GM23338 (cell line): Measurements from ENCODE around the gene CPNE4.

Source experiments
- CREB1 ChIP-seq: fragments of 250-450 bp; sonication (Bioruptor Pico); IDR thresholded peaks from 2 replicates; pipeline ENCODE4 v1.5.0; 2020; ENCODE audit warnings: low read depth, mild to moderate bottlenecking, moderate library complexity
- CTCF ChIP-seq, 2 experiments: fragments of 200-600 bp in 1 of 2; sonication (generic) in 1 of 2; conservative IDR thresholded peaks; 2 replicates each; pipeline versions ENCODE4 v1.5.1 to v1.6.1; 2016 to 2017; ENCODE audit warnings: antibody characterized with exemption in 2 of 2, low read depth in 2 of 2, mild to moderate bottlenecking in 2 of 2, moderate library complexity in 1 of 2
- ETS1 ChIP-seq: IDR thresholded peaks from 2 replicates; pipeline ENCODE4 v1.6.1; 2016; ENCODE audit warnings: antibody characterized with exemption
- EZH2 ChIP-seq: fragments of 200-600 bp; sonication (generic); IDR thresholded peaks from one replicate; pipeline ENCODE4 v1.8.0; 2017; ENCODE audit warnings: antibody characterized with exemption, mild to moderate bottlenecking, low read depth; ENCODE audit not compliant: unreplicated experiment
- EZH2phosphoT487 ChIP-seq: fragments of 200-600 bp; sonication (generic); IDR thresholded peaks from one replicate; pipeline ENCODE4 v1.8.1; 2018; ENCODE audit warnings: antibody characterized with exemption; ENCODE audit not compliant: unreplicated experiment
- JUNB ChIP-seq: IDR thresholded peaks from one replicate; pipeline ENCODE4 v1.6.1; 2016; ENCODE audit warnings: antibody characterized with exemption; ENCODE audit not compliant: unreplicated experiment
- POLR2AphosphoS5 ChIP-seq: IDR thresholded peaks from 2 replicates; pipeline ENCODE4 v1.6.1; 2016; ENCODE audit warnings: antibody characterized with exemption, low read depth
- REST ChIP-seq: IDR thresholded peaks from one replicate; pipeline ENCODE4 v1.6.1; 2018; ENCODE audit warnings: antibody characterized with exemption; ENCODE audit not compliant: unreplicated experiment
- STAT1 ChIP-seq: IDR thresholded peaks from one replicate; pipeline ENCODE4 v1.6.1; 2016; ENCODE audit warnings: antibody characterized with exemption; ENCODE audit not compliant: unreplicated experiment
- ZNF114 ChIP-seq: fragments of 250-450 bp; sonication (Bioruptor Pico); IDR thresholded peaks from 2 replicates; pipeline ENCODE4 v1.5.0; 2020; ENCODE audit warnings: mild to moderate bottlenecking, moderate library complexity
- ZNF331 ChIP-seq: fragments of 250-450 bp; sonication (Bioruptor Pico); IDR thresholded peaks from 2 replicates; pipeline ENCODE4 v1.5.0; 2020; ENCODE audit warnings: low read depth, mild to moderate bottlenecking, moderate library complexity

GRCh38 chr3:131895766-131896165, 139.0 kb downstream of the CPNE4 start:
- TF ChIP-seq CTCF (conservative IDR thresholded peaks at IDR 0.05; ENCODE audit: low read depth in 2 of 2) (no peak), POLR2AphosphoS5 (no peak), EZH2phosphoT487 (no peak), ZNF331 (CRISPR knock-in tag) (no peak), EZH2 (no peak), ETS1 (no peak), REST (no peak), ZNF114 (CRISPR knock-in tag) (no peak), CREB1 (CRISPR knock-in tag) (no peak), STAT1 (no peak), JUNB (no peak)
